ENCODE measurements around the gene MACROD2.

The MACROD2 gene

DNA sequence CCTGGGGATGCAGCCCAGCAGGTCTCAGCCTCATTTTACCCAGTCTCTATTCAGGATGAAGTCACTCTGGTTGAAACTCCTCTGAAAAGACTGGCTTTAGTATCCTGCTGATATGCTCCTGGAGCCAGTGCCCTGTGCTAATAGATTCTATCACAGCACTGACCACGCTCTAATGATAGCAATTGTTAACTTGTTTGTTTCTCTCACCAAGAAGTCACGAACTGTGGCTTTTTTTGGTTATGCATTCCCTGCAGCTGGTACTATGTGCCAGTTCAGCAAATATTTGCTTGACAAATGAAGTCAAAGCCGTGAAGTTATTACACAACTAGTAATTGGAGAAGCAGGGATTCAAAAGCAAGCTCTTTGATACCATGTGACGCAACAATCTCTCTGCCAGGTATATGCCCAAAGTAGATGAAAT is 1823.3 kb downstream of the MACROD2 start:
- no peak for DNase-seq

DNA sequence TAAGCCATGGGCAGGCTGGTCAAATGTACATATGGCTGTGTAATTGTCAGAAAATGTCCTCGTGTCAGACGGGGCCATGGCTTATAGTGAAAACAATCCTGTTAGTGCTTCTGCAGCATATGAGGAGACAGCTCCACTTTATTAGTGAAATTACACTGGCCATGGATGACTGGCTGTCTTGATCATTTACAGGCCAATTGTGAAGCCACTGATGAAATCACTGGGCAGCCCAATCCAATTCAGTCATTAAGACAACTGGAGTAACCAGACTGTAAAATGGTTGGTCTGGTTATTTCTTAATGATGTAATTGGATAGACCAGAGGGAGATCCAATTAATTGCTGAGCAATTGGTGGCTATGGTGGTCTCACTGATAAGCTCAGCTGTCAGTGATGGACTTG is 1828.4 kb downstream of the MACROD2 start:
- no peak for DNase-seq

GRCh38 chr20:15827628-15828027 is 1832.3 kb downstream of the MACROD2 start:
- no peak for DNase-seq

- DNase-seq = no peak
These were observed 1835.9 kb downstream of the MACROD2 start for GRCh38 chr20:15831201-15831600.

GRCh38 chr20:15832512-15832911 is 1837.2 kb downstream of the MACROD2 start:
- no peak for DNase-seq

GRCh38 chr20:15834857-15835256 is 1839.5 kb downstream of the MACROD2 start:
- no peak for DNase-seq

GRCh38 chr20:15835811-15836210 is 1840.5 kb downstream of the MACROD2 start:
- DNase-seq = no peak

GRCh38 chr20:15836634-15837033 is 1841.3 kb downstream of the MACROD2 start:
- no peak for DNase-seq

GRCh38 chr20:15837563-15837962 is 1842.2 kb downstream of the MACROD2 start:
- no peak for DNase-seq

GRCh38 chr20:15838466-15838865 is 1843.2 kb downstream of the MACROD2 start:
- no peak for DNase-seq

GRCh38 chr20:15840636-15841301 is 1845.5 kb downstream of the MACROD2 start:
- no peak for DNase-seq

DNA sequence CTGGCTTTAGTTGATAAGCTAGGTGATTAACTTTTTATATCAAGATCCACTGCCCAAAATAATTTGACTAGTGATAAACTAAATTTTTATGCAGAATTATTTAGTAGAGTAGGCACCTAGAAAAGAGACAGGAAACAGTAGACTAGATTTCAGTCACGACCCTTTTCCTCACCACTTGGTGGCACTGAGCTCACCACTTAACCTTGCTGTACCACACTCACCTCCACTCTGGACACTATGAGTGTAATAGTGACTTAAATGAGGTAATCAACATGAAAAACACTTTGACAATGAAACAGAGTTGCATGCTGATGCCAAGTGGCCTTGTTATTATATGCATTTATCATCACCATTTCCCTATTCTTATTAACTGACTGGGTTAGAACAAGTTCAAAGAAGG is 1847.6 kb downstream of the MACROD2 start:
- DNase-seq = no peak

- no peak for DNase-seq
These were observed 1848.5 kb downstream of the MACROD2 start for GRCh38 chr20:15843777-15844176.

DNA sequence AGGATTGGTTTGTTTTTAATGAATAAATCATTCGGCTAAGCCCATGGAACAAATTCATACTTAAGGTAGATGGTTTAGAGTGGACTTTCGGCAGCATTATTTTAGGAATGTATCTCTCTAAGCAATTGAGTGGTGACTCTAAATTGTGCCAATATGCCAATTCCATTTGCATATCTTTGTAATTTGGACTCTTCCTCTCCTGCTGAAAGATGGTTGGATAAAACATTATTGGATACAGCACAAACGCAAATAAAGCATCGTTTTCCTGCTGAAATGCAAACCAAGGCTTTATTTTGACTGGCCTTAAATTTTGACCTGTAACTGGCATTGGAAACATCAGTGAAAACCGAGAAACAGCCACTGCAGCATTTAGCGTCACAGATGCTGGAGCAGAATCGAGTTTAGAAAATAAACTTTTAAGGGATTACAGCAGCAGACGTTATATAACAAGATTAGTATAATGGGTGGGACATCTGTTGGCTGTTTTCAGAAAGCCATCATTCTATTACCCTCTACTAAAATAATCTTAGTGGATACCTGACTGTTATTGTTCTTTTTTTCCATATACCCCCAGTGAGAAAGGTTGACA is 1852.0 kb downstream of the MACROD2 start:
- no peak for DNase-seq

GRCh38 chr20:15848126-15848525 is 1852.8 kb downstream of the MACROD2 start:
- DNase-seq = no peak

DNA sequence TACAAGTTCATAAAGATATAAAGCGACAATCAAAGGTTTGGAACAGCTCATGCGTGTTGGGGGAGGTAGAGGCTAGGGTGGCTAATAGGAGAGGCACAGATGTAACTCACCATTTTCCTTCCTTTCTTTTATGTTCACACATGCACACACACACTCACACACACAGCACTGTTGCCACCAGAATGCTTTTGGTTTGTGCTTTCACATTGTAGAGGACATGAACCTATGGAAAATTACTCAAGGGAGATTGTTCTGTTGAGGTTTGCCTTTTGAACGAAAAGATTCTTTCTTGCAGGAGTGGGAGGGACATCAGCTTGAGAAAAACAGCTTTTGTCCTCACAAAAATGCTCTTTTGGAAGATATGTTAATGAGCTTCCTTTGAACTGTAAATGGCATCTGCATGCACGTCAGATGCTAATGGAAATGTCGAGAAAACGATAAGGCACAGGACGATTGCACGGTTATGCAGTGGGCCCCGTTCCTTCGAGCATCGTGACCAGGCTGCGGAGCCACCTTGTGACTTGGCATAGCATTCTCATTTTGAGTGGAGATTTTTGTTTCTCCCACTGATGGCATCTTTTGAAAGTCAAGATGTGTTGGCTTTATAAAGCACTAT is 1853.8 kb downstream of the MACROD2 start:
- DNase-seq = no peak

GRCh38 chr20:15851576-15852215 is 1856.4 kb downstream of the MACROD2 start:
- DNase-seq = no peak

- no peak for DNase-seq
These were observed 1859.6 kb downstream of the MACROD2 start for GRCh38 chr20:15854911-15855310.

GRCh38 chr20:15857173-15857784 is 1862.0 kb downstream of the MACROD2 start:
- DNase-seq = no peak

GRCh38 chr20:15859061-15859460 is 1863.7 kb downstream of the MACROD2 start:
- DNase-seq = no peak

GRCh38 chr20:15860850-15861249 is 1865.5 kb downstream of the MACROD2 start:
- DNase-seq = no peak

GRCh38 chr20:15862178-15862577 is 1866.9 kb downstream of the MACROD2 start:
- no peak for DNase-seq

DNA sequence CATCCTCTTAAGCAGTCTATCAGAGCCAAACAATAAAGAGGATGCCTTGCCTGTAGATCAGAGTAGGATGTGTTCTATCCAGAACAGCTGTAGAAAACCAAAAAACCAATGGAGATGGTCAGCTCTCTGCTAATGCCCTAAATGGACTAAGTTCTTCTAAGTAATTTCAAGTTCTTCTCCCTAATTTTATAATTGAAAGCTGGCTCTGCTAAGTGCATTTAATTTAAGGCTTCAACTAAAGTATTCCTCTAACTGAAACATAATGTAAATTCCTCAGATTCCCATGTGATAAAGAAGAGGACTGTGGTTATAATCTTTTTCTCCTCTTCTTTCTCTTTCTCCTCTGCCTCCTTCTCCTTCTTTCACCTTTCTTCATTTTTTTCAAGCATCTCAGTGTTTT is 1868.4 kb downstream of the MACROD2 start:
- DNase-seq = no peak

GRCh38 chr20:15865553-15865952 is 1870.2 kb downstream of the MACROD2 start:
- DNase-seq = no peak
